RWPE1 (cell line): ENCODE results near the gene FAM9A.
"Not testable (repeated sequence)": the region's sequence is repeated elsewhere in the genome, so short reads cannot be mapped to it uniquely, and the experiment has no call there.

Experiments used
- CTCF ChIA-PET: fragments of 350-600 bp; sonication (Branson Sonifier 250); formaldehyde crosslinking; extraction: SDS; loops from one replicate; lab custom pipeline; 2021; lab: Yijun Ruan, JAX
- POLR2A ChIA-PET: fragments of 400-600 bp; formaldehyde crosslinking; extraction: SDS; loops from one replicate; lab custom pipeline; 2020; ENCODE audit warnings: antibody characterized with exemption; ENCODE audit not compliant: low non-redundant PET; lab: Yijun Ruan, JAX
- DNase-seq: peaks from one replicate; pipeline ENCODE4 v3.0.0; 2012; ENCODE audit warnings: low spot score
- H3K27ac ChIP-seq: fragments of 450-650 bp; 2 replicates; pipeline ENCODE4 v1.5.1; 2017
- CTCF ChIP-seq: fragments of 450-650 bp; conservative IDR thresholded peaks from 2 replicates; pipeline ENCODE4 v1.5.1; 2017; ENCODE audit warnings: low read depth, mild to moderate bottlenecking

Gene FAM9A

GRCh38 chrX:8811611-8812010 lies 10.4 kb upstream of the FAM9A start:
- no peak for DNase-seq
- POLR2A ChIA-PET, result no interaction called here
- H3K27ac ChIP-seq, result no peak overlapping the region
- no peak for TF ChIP-seq CTCF
- CTCF ChIA-PET, result no interaction called here

GRCh38 chrX:8808661-8809060 lies 7.5 kb upstream of the FAM9A start:
- TF ChIP-seq CTCF, result no peak
- DNase-seq, result no peak
- no peak overlapping the region for H3K27ac ChIP-seq
- CTCF ChIA-PET, result interaction anchor here (0.5 to 0.6 kb wide), 2 partner anchors 70 to 159 kb away, joined by 3 to 4 read pairs; no protein-coding TSS in a partner anchor
- POLR2A ChIA-PET, result no interaction called here

- CTCF ChIA-PET, result no interaction called here
- no peak overlapping the region for H3K27ac ChIP-seq
- POLR2A ChIA-PET, result no interaction called here
- DNase-seq, result no peak
- TF ChIP-seq CTCF, result no peak
Measured at GRCh38 chrX:8805974-8806373, 4.8 kb upstream of the FAM9A start.

- no peak for TF ChIP-seq CTCF
- DNase-seq, result no peak
- POLR2A ChIA-PET, result no interaction called here
- CTCF ChIA-PET, result no interaction called here
- H3K27ac ChIP-seq, result no peak overlapping the region
Measured at GRCh38 chrX:8805046-8805445, 3.9 kb upstream of the FAM9A start.

- ChIA-PET CTCF (no interaction called here), POLR2A (no interaction called here)
- TF ChIP-seq CTCF, result no peak
- no peak overlapping the region for H3K27ac ChIP-seq
- no peak for DNase-seq
Measured at GRCh38 chrX:8803326-8803725, 2.1 kb upstream of the FAM9A start.

- CTCF ChIA-PET, DNase-seq, POLR2A ChIA-PET, H3K27ac ChIP-seq: not testable (repeated sequence)
Measured at GRCh38 chrX:8800351-8800750, 832 bp downstream of the FAM9A start.

GRCh38 chrX:8799281-8799680 lies 1.9 kb downstream of the FAM9A start:
- CTCF ChIA-PET, DNase-seq, H3K27ac ChIP-seq, POLR2A ChIA-PET: not testable (repeated sequence)

- POLR2A ChIA-PET, CTCF ChIA-PET, DNase-seq, H3K27ac ChIP-seq: not testable (repeated sequence)
Measured at GRCh38 chrX:8798702-8799101, 2.5 kb downstream of the FAM9A start.

GRCh38 chrX:8787119-8787518 lies 14.1 kb downstream of the FAM9A start:
- DNase-seq, H3K27ac ChIP-seq, CTCF ChIA-PET, POLR2A ChIA-PET: not testable (repeated sequence)
